ES-I3 (cell line): ENCODE measurements around the gene ZIC5.

Experiments
- H3K36me3 ChIP-seq: 2 replicates; pipeline ENCODE4 v1.6.1; 2013; ENCODE audit warnings: mild to moderate bottlenecking, low read length, control low read depth, moderate library complexity; ENCODE audit not compliant: insufficient read depth
- H3K4me1 ChIP-seq: 2 replicates; pipeline ENCODE4 v1.6.1; 2013; ENCODE audit warnings: mild to moderate bottlenecking, control low read depth, low read length; ENCODE audit not compliant: insufficient read depth
- H3K9ac ChIP-seq: 2 replicates; pipeline ENCODE4 v1.6.1; 2013; ENCODE audit warnings: low read depth, mild to moderate bottlenecking, low read length, moderate library complexity
- H3K9me3 ChIP-seq: 2 replicates; pipeline ENCODE4 v1.6.1; 2013; ENCODE audit warnings: mild to moderate bottlenecking, low read length, moderate library complexity; ENCODE audit not compliant: control insufficient read depth, insufficient read depth

Gene ZIC5

DNA sequence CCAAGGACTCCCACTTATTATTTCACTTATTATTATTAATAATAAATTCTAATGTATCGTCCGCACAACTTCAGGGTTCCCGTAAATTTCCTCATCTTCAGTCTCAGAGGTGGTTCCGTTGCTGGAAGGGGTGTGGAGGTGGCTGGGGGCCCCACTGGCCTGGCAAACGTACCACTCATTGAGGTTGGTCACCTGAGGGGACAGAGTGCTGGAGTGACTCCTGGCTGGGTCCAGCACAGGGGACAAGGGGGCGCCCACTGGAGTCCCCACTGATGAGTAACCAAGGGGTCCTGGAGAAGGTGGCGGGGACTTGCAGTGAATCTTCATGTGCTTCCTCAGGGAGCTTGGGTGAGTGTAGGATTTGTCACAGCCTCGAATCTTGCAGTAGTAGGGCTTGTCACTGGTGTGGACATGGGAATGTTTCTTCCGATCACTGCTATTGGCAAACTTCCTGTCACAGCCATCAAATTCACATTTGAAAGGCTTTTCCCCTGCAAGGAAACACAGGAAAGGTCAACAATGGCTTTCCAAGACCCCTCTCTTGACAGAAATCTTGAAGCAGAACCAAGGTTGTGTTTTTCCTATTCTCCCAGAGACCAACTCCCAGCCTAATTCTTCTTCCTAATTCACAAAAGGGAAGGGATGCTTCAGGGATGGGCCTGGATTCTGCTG, 6.1 kb downstream of the ZIC5 start:
- Histone ChIP-seq H3K9me3 (no peaks in the 10 kb centered on the region), H3K9ac (no peak overlapping the region), H3K36me3 (no peaks in the 10 kb centered on the region; the same call in 1 of the 2 replicates), H3K4me1 (peaks cover 14% of the 10 kb centered on the region)

DNA sequence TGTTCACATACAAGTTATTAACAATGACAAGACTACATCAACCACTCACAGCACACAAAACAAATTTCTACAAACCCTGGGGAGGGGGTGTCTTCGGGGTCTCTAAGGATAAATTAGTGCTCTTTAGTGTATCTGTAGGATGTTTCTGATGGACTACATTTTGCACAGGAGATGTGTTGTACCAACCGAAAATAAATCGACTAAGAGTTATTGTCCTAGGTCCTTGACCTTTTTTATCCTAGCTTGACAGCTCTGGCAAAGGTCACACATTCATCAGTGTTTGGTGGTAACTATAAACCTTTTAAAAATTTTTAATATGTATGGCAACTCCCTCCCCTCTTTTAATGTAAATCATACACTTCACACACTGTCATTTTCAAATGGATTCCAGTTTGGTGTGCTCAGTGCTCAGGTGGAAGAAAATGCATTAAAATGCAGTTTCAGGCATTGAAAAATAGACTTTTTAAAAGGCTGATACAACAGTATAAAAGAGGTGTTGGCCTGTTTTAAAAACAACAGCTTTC, 7.7 kb downstream of the ZIC5 start:
- Histone ChIP-seq H3K4me1 (peaks cover 14% of the 10 kb centered on the region), H3K36me3 (no peaks in the 10 kb centered on the region; the same call in 1 of the 2 replicates), H3K9me3 (no peaks in the 10 kb centered on the region), H3K9ac (no peak overlapping the region)

- Histone ChIP-seq H3K9ac (no peak overlapping the region), H3K4me1 (peaks cover 14% of the 10 kb centered on the region), H3K9me3 (no peaks in the 10 kb centered on the region), H3K36me3 (no peaks in the 10 kb centered on the region; the same call in 1 of the 2 replicates)
Measured at GRCh38 chr13:99962242-99962641, 9.3 kb downstream of the ZIC5 start.

- Histone ChIP-seq H3K36me3 (no peaks in the 10 kb centered on the region; the same call in 1 of the 2 replicates), H3K9ac (no peak overlapping the region), H3K4me1 (peaks cover 14% of the 10 kb centered on the region), H3K9me3 (no peaks in the 10 kb centered on the region)
Measured at GRCh38 chr13:99961636-99962035, 9.9 kb downstream of the ZIC5 start.

DNA sequence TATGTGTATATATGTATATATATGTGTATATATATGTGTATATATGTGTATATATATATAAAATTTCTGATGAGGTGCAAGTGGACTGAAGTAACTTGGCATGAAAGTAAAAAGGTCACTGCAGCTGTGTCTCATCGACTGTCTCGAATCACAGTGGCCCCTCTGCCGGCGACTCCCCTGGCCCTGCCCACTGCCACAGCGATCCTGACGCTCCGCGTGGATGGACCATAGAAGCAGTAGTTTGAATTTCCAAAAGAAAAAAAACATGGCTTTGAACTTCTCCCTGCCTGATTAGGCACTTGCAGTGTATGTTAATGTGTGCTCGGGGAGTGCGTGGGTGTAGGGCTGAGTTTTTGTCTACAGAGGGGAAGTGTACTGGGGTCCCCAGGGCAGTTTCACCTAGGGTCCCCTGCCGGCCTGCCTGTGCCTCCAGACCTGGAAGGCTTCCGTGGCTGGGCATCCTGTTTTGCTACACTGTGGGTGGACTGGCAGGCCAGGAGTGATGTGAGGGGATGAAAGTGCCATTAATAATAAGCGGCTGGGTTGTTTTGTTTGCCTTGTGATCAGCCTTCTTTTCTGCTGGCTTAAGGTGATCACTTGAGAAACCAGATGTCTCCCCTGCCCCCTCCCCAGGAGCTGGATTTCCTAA, 10.8 kb downstream of the ZIC5 start:
- Histone ChIP-seq H3K9me3 (no peaks in the 10 kb centered on the region), H3K4me1 (peaks cover 14% of the 10 kb centered on the region), H3K9ac (no peak overlapping the region; the same call in 1 of the 2 replicates), H3K36me3 (no peaks in the 10 kb centered on the region; the same call in 1 of the 2 replicates)

- H3K36me3 ChIP-seq: no peaks in the 10 kb centered on the region
- peak overlapping the region; percentile 69 for H3K9ac ChIP-seq
- H3K9me3 ChIP-seq: no peaks in the 10 kb centered on the region
- H3K4me1 ChIP-seq: peaks cover 21% of the 10 kb centered on the region
Measured at GRCh38 chr13:99959540-99960230, 11.9 kb downstream of the ZIC5 start.

GRCh38 chr13:99959127-99959539, 12.4 kb downstream of the ZIC5 start:
- Histone ChIP-seq H3K36me3 (no peaks in the 10 kb centered on the region), H3K4me1 (peaks cover 21% of the 10 kb centered on the region), H3K9me3 (no peaks in the 10 kb centered on the region), H3K9ac (peak overlapping the region; percentile 69; the same call in 1 of the 2 replicates)

DNA sequence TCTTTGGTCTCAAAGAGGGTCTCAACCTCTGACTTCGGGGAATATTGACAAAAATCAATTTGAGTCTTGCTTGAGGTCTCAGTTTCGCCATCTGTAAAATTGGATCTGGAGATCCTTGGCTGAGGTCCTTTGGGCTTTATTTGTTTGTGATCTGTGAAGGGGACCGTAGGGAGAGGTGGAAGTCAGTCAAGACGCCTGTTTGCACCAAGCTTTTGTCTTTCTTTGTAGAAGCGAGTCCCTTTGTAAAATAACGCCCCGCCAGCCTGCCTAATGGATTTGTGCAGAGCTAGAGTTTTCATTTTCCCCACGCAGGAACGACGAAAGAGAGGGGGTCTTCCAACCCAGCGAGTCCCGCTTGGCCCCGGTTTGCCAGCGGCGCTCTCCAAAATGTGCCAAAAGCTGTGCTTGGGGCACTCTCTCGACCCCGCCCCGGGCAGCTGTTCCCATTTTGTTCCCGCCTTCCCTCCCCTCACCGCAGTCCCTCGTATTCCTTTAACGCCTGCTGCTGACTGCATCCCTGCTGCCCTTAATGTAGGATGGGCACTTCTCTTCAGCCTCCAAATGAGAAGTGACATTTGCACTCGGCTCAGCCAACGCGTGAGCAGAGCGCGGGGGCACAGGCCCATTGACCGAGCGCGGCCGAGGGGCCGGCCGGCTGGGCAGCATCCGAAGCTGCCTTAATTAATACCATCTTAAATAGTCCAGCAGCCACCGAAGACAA, 13.0 kb downstream of the ZIC5 start:
- H3K4me1 ChIP-seq: peaks cover 21% of the 10 kb centered on the region
- H3K9me3 ChIP-seq: no peaks in the 10 kb centered on the region
- H3K36me3 ChIP-seq: no peaks in the 10 kb centered on the region
- peak overlapping the region; percentile 69 for H3K9ac ChIP-seq

- no peaks in the 10 kb centered on the region for H3K36me3 ChIP-seq
- peaks cover 15% of the 10 kb centered on the region for H3K4me1 ChIP-seq
- peak overlapping the region; percentile 69; the same call in 1 of the 2 replicates for H3K9ac ChIP-seq
- H3K9me3 ChIP-seq: no peaks in the 10 kb centered on the region
Measured at GRCh38 chr13:99956473-99957349, 14.9 kb downstream of the ZIC5 start.

GRCh38 chr13:99955747-99956472, 15.7 kb downstream of the ZIC5 start:
- H3K9me3 ChIP-seq: no peaks in the 10 kb centered on the region
- H3K36me3 ChIP-seq: no peaks in the 10 kb centered on the region
- peaks cover 9% of the 10 kb centered on the region; the same call in 1 of the 2 replicates for H3K4me1 ChIP-seq
- peak overlapping the region; percentile 69 for H3K9ac ChIP-seq

GRCh38 chr13:99955107-99955746, 16.3 kb downstream of the ZIC5 start:
- Histone ChIP-seq H3K36me3 (no peaks in the 10 kb centered on the region), H3K9me3 (no peaks in the 10 kb centered on the region), H3K4me1 (peaks cover 7% of the 10 kb centered on the region; the same call in 1 of the 2 replicates), H3K9ac (peak overlapping the region; percentile 69)

DNA sequence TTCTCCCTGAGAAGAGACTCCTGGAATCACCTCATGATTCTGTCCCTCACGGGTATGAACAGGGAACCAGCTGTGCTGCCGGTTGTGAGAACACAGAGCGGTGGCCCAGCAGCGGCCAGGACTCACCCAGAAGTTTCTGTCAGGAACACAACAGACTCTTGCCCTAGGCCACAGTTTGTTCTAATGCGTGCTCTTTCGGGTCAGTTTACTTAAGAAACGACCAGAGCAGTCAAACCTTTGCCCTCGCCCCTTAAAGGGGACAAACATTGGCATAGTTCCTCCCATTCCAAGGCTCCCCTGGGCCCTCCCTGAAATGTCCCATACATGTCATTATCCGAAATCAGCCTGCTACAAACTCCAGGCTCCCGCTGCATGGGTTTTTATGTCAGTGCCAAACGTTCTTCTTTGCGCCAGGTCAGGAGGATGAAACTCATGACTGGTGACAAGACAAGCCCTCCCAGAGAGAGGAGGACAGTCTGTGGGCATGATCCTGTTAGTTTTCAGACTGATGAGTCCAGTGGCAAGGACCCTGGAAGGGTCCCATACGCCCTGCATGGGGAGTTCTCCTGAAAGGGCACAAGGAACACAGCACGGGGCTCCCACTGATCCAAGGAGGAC, 18.3 kb downstream of the ZIC5 start:
- no peaks in the 10 kb centered on the region for H3K36me3 ChIP-seq
- H3K9me3 ChIP-seq: no peaks in the 10 kb centered on the region
- H3K4me1 ChIP-seq: peaks cover 12% of the 10 kb centered on the region; the same call in 1 of the 2 replicates
- H3K9ac ChIP-seq: no peak overlapping the region
